H9 (cell line): ENCODE data around the gene NECTIN4. TPM values are rescaled to one million over a fixed set of nuclear protein-coding genes. Genes with fewer than 3 reads are reported as not detected.

Experiments used
- DNase-seq: peaks from one replicate; pipeline ENCODE4 v3.0.0-alpha.2; 2017
- H2AFZ ChIP-seq: one replicate; pipeline ENCODE4 v1.6.1; 2013; ENCODE audit warnings: mild to moderate bottlenecking, low read length, control low read depth, moderate library complexity
- H2AK5ac ChIP-seq: 2 replicates; pipeline ENCODE4 v1.6.1; 2013; ENCODE audit warnings: low read length, control low read depth, mixed read lengths; ENCODE audit not compliant: insufficient read length
- H2BK120ac ChIP-seq: one replicate; pipeline ENCODE4 v1.6.1; 2013; ENCODE audit warnings: low read depth, mild to moderate bottlenecking, low read length, control low read depth, inconsistent platforms; ENCODE audit not compliant: poor library complexity, severe bottlenecking
- H2BK12ac ChIP-seq: 2 replicates; pipeline ENCODE4 v1.6.1; 2013; ENCODE audit warnings: low read length, control low read depth, mixed read lengths, low read depth; ENCODE audit not compliant: insufficient read length
- H2BK15ac ChIP-seq: 2 replicates; pipeline ENCODE4 v1.6.1; 2013; ENCODE audit warnings: low read depth, low read length, control low read depth
- H2BK20ac ChIP-seq: one replicate; pipeline ENCODE4 v1.6.1; 2013; ENCODE audit warnings: low read depth, mild to moderate bottlenecking, low read length, control low read depth, inconsistent platforms; ENCODE audit not compliant: poor library complexity, severe bottlenecking
- H2BK5ac ChIP-seq: 2 replicates; pipeline ENCODE4 v1.6.1; 2013; ENCODE audit warnings: low read length, control low read depth, mixed read lengths; ENCODE audit not compliant: insufficient read length
- H3K14ac ChIP-seq: 2 replicates; pipeline ENCODE4 v1.6.1; 2013; ENCODE audit warnings: low read length, control low read depth; ENCODE audit not compliant: insufficient read depth
- H3K18ac ChIP-seq: 2 replicates; pipeline ENCODE4 v1.6.1; 2013; ENCODE audit warnings: low read depth, mild to moderate bottlenecking, mixed read lengths, low read length, control low read depth; ENCODE audit not compliant: insufficient read length
- H3K23ac ChIP-seq: 2 replicates; pipeline ENCODE4 v1.6.1; 2013; ENCODE audit warnings: low read length, control low read depth, mixed read lengths, low read depth; ENCODE audit not compliant: insufficient read length
- H3K23me2 ChIP-seq: 2 replicates; pipeline ENCODE4 v1.6.1; 2013; ENCODE audit warnings: low read depth, mild to moderate bottlenecking, mixed read lengths, low read length, control low read depth; ENCODE audit not compliant: insufficient read length, poor library complexity, severe bottlenecking
- H3K27ac ChIP-seq: 2 replicates; pipeline ENCODE4 v1.5.1; 2013; ENCODE audit warnings: low read length, control low read depth, mixed read lengths, low read depth; ENCODE audit not compliant: insufficient read length
- H3K27me3 ChIP-seq: 2 replicates; pipeline ENCODE4 v1.6.1; 2013; ENCODE audit warnings: low read length, control low read depth, inconsistent platforms; ENCODE audit not compliant: insufficient read depth
- H3K4ac ChIP-seq: 2 replicates; pipeline ENCODE4 v1.6.1; 2013; ENCODE audit warnings: low read depth, mild to moderate bottlenecking, control low read depth, inconsistent platforms, low read length, moderate library complexity
- H3K4me1 ChIP-seq: 2 replicates; pipeline ENCODE4 v1.6.1; 2013; ENCODE audit warnings: low read length, control low read depth, inconsistent platforms; ENCODE audit not compliant: insufficient read depth
- H3K4me2 ChIP-seq: 2 replicates; pipeline ENCODE4 v1.6.1; 2013; ENCODE audit warnings: low read length, control low read depth, mixed read lengths; ENCODE audit not compliant: insufficient read length, insufficient read depth
- H3K56ac ChIP-seq: 2 replicates; pipeline ENCODE4 v1.6.1; 2013; ENCODE audit warnings: low read depth, mild to moderate bottlenecking, mixed read lengths, low read length, control low read depth; ENCODE audit not compliant: insufficient read length
- H3K79me1 ChIP-seq: 2 replicates; pipeline ENCODE4 v1.6.1; 2013; ENCODE audit warnings: low read depth, mild to moderate bottlenecking, moderate library complexity, low read length, control low read depth, inconsistent platforms; ENCODE audit not compliant: insufficient read depth, poor library complexity, severe bottlenecking
- H3K79me2 ChIP-seq: 2 replicates; pipeline ENCODE4 v1.6.1; 2013; ENCODE audit warnings: low read length, control low read depth, inconsistent platforms; ENCODE audit not compliant: insufficient read depth
- H3K9ac ChIP-seq: 2 replicates; pipeline ENCODE4 v1.6.1; 2013; ENCODE audit warnings: low read length, control low read depth, mixed read lengths; ENCODE audit not compliant: insufficient read length; ENCODE audit errors: extremely low read depth
- H3K9me3 ChIP-seq: one replicate; pipeline ENCODE4 v1.6.1; 2013; ENCODE audit warnings: low read depth, low read length, inconsistent platforms; ENCODE audit not compliant: control insufficient read depth
- H3T11ph ChIP-seq: one replicate; pipeline ENCODE4 v1.6.1; 2013; ENCODE audit warnings: mild to moderate bottlenecking, low read length, control low read depth, inconsistent platforms
- H4K20me1 ChIP-seq: one replicate; pipeline ENCODE4 v1.6.1; 2013; ENCODE audit not compliant: control insufficient read depth, insufficient read length, insufficient read depth
- H4K5ac ChIP-seq: 2 replicates; pipeline ENCODE4 v1.6.1; 2013; ENCODE audit warnings: low read depth, mild to moderate bottlenecking, mixed read lengths, low read length, control low read depth; ENCODE audit not compliant: insufficient read length
- H4K8ac ChIP-seq: replicated peaks from 2 replicates; pipeline ENCODE4 v1.6.1; 2013; ENCODE audit warnings: low read length, control low read depth, mixed read lengths, low read depth; ENCODE audit not compliant: insufficient read length
- H4K91ac ChIP-seq: 2 replicates; pipeline ENCODE4 v1.6.1; 2013; ENCODE audit warnings: low read depth, mild to moderate bottlenecking, moderate library complexity, mixed read lengths, low read length, control low read depth; ENCODE audit not compliant: insufficient read length
- H3K27ac Mint-ChIP-seq, 3 experiments: 2 replicates in 2 of 3; 3 replicates in 1 of 3; pipeline ENCODE4 v1.8.0; 2020 to 2021; ENCODE audit warnings: mixed read lengths in 3 of 3, mild to moderate bottlenecking in 1 of 3, moderate library complexity in 1 of 3
- H3K27me3 Mint-ChIP-seq: 2 replicates; pipeline ENCODE4 v1.8.0; 2021; ENCODE audit warnings: low read depth, mild to moderate bottlenecking, moderate library complexity, mixed read lengths
- H3K36me3 Mint-ChIP-seq, 3 experiments: 2 replicates in 2 of 3; 3 replicates in 1 of 3; pipeline ENCODE4 v1.8.0; 2020 to 2021; ENCODE audit warnings: low read depth in 3 of 3, mixed read lengths in 3 of 3; ENCODE audit not compliant: insufficient read depth in 1 of 3
- H3K4me1 Mint-ChIP-seq, 2 experiments: 2 replicates each; pipeline ENCODE4 v1.8.0; 2020; ENCODE audit warnings: mixed read lengths in 2 of 2
- H3K4me3 Mint-ChIP-seq, 2 experiments: 2 replicates in 1 of 2; 3 replicates in 1 of 2; pipeline ENCODE4 v1.8.0; 2020 to 2021; ENCODE audit warnings: mild to moderate bottlenecking in 2 of 2, mixed read lengths in 2 of 2, moderate library complexity in 1 of 2
- H3K9me3 Mint-ChIP-seq, 2 experiments: 2 replicates in 1 of 2; 3 replicates in 1 of 2; pipeline ENCODE4 v1.8.0; 2020; ENCODE audit warnings: mild to moderate bottlenecking in 2 of 2, mixed read lengths in 2 of 2, moderate library complexity in 1 of 2
- CTCF ChIP-seq: fragments of 200-600 bp; sonication (generic); conservative IDR thresholded peaks from 3 replicates; pipeline ENCODE4 v1.8.0; 2021; ENCODE audit warnings: antibody characterized with exemption, mild to moderate bottlenecking
- WGBS: extraction: QIAGEN DNeasy Blood & Tissue Kit; methylation state at CpG from one replicate; pipeline ENCODE4 v1.1.7; 2013; ENCODE audit warnings: missing lambda C conversion rate, low lambda C conversion rate, mixed read lengths; ENCODE audit not compliant: insufficient read length; ENCODE audit errors: extremely low coverage; 5-methylcytosine and 5-hydroxymethylcytosine counted together
- total RNA-seq: library from RNA; stranded (reverse); gene quantifications from 2 replicates; pipeline ENCODE4 v1.2.1, GENCODE V29; 2021

The NECTIN4 gene
- total RNA-seq, 1 experiment from 2014 or later: 0.33 TPM

DNA sequence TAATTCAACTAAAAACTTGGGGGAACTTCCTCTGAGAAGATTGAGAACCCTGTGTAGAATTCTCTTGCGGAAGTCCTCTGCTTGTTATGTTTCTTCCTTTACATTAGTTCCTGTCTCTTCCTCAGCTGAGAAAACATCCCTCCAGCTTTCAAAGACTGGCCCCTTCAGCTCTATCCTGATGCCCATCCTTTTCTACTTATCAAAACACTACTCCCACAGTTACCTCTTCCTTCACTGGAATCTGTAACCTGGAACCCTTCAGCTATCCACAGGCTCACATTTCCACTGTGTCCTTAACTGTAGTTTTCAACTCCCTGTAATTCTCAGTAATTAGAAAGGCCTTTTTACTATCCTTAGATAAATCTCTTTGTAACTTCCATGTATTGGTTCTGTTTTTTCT is 49.1 kb upstream of the NECTIN4 start:
- Histone ChIP-seq H3K27me3 (no peaks in the 10 kb centered on the region), H3K9me3 (no peaks in the 10 kb centered on the region), H2BK5ac (no peak overlapping the region), H4K8ac (no peak overlapping the region), H2AFZ (no peak overlapping the region), H4K91ac (no peak overlapping the region), H3K56ac (no peak overlapping the region), H2BK15ac (no peak overlapping the region), H2BK20ac (no peak overlapping the region), H3K23me2 (peaks cover 4% of the 10 kb centered on the region), H3T11ph (no peak overlapping the region), H3K9ac (no peak overlapping the region), H3K18ac (no peak overlapping the region), H3K79me1 (peaks cover 4% of the 10 kb centered on the region), H2AK5ac (no peak overlapping the region), H3K14ac (no peak overlapping the region), H3K79me2 (peaks cover 3% of the 10 kb centered on the region; the same call in 1 of the 2 replicates), H4K5ac (no peak overlapping the region), H2BK120ac (no peak overlapping the region), H2BK12ac (no peak overlapping the region), H4K20me1 (no peaks in the 10 kb centered on the region), H3K4me2 (no peak overlapping the region), H3K23ac (no peak overlapping the region), H3K4ac (no peak overlapping the region), H3K27ac (no peak overlapping the region), H3K4me1 (no peaks in the 10 kb centered on the region)
- no CpG with 5 or more reads among the region's 1 CpG for WGBS
- Mint-ChIP-seq H3K27me3 (no peaks in the 10 kb centered on the region), H3K4me3 (no peak overlapping the region), H3K9me3 (no peaks in the 10 kb centered on the region), H3K36me3 (peaks cover 0 to 2% (median 0%) of the 10 kb centered on the region in 3 experiments; a peak in 1 of 7 replicates), H3K27ac (no peak overlapping the region; a peak in 1 of 7 replicates), H3K4me1 (no peaks in the 10 kb centered on the region)
- no peak for DNase-seq
- TF ChIP-seq CTCF: no peak
